HL-60 (cell line): Measurements from ENCODE around the gene OR11G2.
"Not testable (repeated sequence)": the region's sequence is repeated elsewhere in the genome, so short reads cannot be mapped to it uniquely, and the experiment has no call there.

Source experiments
- DNase-seq, 2 experiments: peaks; one replicate each; pipeline ENCODE4 v3.0.0-alpha.2; 2010 to 2020; ENCODE audit warnings: low read depth in 1 of 2, low spot score in 1 of 2
- H3K27ac ChIP-seq: fragments of 250-450 bp; sonication (Bioruptor Pico); replicated peaks from 2 replicates; pipeline ENCODE4 v1.5.1; 2020; ENCODE audit warnings: mild to moderate bottlenecking, moderate library complexity
- H3K27me3 ChIP-seq: fragments of 250-450 bp; sonication (Bioruptor Pico); 2 replicates; pipeline ENCODE4 v1.5.1; 2021; ENCODE audit warnings: mild to moderate bottlenecking, moderate library complexity; ENCODE audit not compliant: insufficient read depth, poor library complexity, severe bottlenecking
- H3K4me3 ChIP-seq: replicated peaks from 2 replicates; pipeline ENCODE4 v1.5.1; 2011; ENCODE audit warnings: mild to moderate bottlenecking, control low read depth, low read length; ENCODE audit not compliant: insufficient read depth
- CTCF ChIP-seq: IDR thresholded peaks from one replicate; pipeline ENCODE4 v1.5.1; 2011; ENCODE audit warnings: low read length, control low read depth, inconsistent platforms; ENCODE audit not compliant: insufficient read depth
- GABPA ChIP-seq: IDR thresholded peaks from 2 replicates; pipeline ENCODE4 v1.6.1; 2012; ENCODE audit warnings: low read depth
- POLR2AphosphoS5 ChIP-seq: IDR thresholded peaks from 2 replicates; pipeline ENCODE4 v1.6.1; 2012; ENCODE audit warnings: low read depth
- REST ChIP-seq: IDR thresholded peaks from 2 replicates; pipeline ENCODE4 v1.6.1; 2012; ENCODE audit warnings: low read depth; ENCODE audit not compliant: insufficient replicate concordance
- SPI1 ChIP-seq: IDR thresholded peaks from 2 replicates; pipeline ENCODE4 v1.6.1; 2012; ENCODE audit warnings: low read depth, mild to moderate bottlenecking, borderline replicate concordance

Gene OR11G2

GRCh38 chr14:20194101-20194500 is 3.4 kb downstream of the OR11G2 start:
- DNase-seq: no peak
- Histone ChIP-seq H3K4me3 (no peak overlapping the region), H3K27ac (no peak overlapping the region), H3K27me3 (no peaks in the 10 kb centered on the region)
- TF ChIP-seq SPI1: no peak
- no peak for TF ChIP-seq GABPA
- TF ChIP-seq POLR2AphosphoS5: no peak
- no peak for TF ChIP-seq REST
- no peak for TF ChIP-seq CTCF

- not testable (repeated sequence) for H3K27ac ChIP-seq, H3K4me3 ChIP-seq, H3K27me3 ChIP-seq, DNase-seq
Measured at GRCh38 chr14:20195170-20195569, 4.5 kb downstream of the OR11G2 start.

GRCh38 chr14:20195911-20196310 is 5.2 kb downstream of the OR11G2 start:
- H3K27ac ChIP-seq: no peak overlapping the region
- H3K4me3 ChIP-seq: no peak overlapping the region
- DNase-seq: no peak
- no peak for TF ChIP-seq GABPA
- TF ChIP-seq CTCF: no peak
- TF ChIP-seq REST: no peak
- TF ChIP-seq SPI1: no peak
- no peak for TF ChIP-seq POLR2AphosphoS5
- H3K27me3 ChIP-seq: peaks cover 2% of the 10 kb centered on the region

GRCh38 chr14:20197459-20197858 is 6.8 kb downstream of the OR11G2 start:
- no peak overlapping the region for H3K27ac ChIP-seq
- H3K27me3 ChIP-seq: peaks cover 2% of the 10 kb centered on the region
- TF ChIP-seq REST (no peak), CTCF (no peak), SPI1 (peak; percentile 85; the same call in 1 of the 2 replicates)
- DNase-seq: peak in 1 of 2 experiments; percentile 65
- no peak overlapping the region for H3K4me3 ChIP-seq
